ENCODE measurements around the gene ZNF385B.
A peak's percentile ranks its signal among the peaks of the same experiment; 100 is the strongest.

Gene ZNF385B

DNA sequence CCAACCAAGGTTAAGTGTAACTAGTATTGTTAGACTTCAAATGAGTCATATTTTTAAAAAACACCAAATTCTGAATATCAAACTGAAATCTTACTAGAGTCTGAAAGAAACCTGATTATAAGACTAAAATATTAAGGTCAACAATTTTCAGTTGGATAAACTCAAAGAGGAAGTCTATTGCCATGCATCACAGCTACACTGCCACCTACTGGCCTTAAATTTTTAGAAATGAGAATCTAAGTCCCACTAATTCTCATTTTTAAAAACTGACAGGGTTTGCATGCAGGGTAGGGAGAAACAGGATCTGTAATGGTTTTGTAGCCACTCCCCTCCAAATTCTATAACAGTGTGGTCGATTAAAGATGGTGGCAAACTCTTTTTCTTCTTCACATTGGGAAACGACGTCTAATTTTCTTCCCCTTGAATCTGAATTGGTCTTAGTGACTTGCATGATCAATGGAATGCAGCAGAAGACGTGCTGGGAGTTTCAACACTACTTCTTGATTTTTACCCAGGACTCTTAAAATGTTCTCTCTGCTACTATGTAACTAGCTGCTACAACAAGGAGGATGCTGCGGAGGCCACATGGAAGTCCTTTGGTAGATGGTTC is 420.7 kb downstream of the ZNF385B start:
- Histone ChIP-seq H3K36me3 (ENCODE audit: control insufficient read depth, insufficient read depth, low read length) (no peaks in the 10 kb centered on the region), H3K4me3 (ENCODE audit: low read depth, low read length) (no peak overlapping the region), H3K4me1 (ENCODE audit: control insufficient read depth, insufficient read depth, low read length) (peaks cover 40% of the 10 kb centered on the region), H3K9ac (ENCODE audit: low read depth, low read length) (no peak overlapping the region), H3K27me3 (ENCODE audit: control insufficient read depth, insufficient read depth, low read length) (no peaks in the 10 kb centered on the region), H3K9me3 (ENCODE audit: control insufficient read depth, insufficient read depth, low read length) (no peaks in the 10 kb centered on the region), H3K27ac (ENCODE audit: low read depth, low read length) (no peak overlapping the region)

DNA sequence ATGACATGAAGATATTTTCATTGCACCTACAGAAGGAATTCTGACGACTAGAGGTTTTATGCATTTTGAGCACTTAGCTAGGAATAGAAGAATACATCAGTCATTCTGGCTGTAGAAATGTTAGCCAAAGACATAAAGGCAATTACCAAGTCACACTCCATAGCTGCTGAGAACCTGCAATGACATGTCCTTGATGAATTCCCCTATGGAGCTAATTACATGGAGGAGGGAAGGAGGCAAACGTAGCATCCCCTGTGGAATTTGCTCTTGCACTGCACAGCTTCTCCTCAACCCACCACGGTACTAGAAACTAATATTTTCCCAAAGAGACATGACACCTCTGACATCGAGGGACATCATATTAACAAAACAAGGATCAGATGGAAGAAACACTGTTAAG is 422.8 kb downstream of the ZNF385B start:
- H3K36me3 ChIP-seq (ENCODE audit: control insufficient read depth, insufficient read depth, low read length): no peaks in the 10 kb centered on the region
- H3K4me3 ChIP-seq (ENCODE audit: low read depth, low read length): no peak overlapping the region
- no peak overlapping the region for H3K27ac ChIP-seq (ENCODE audit: low read depth, low read length)
- H3K9me3 ChIP-seq (ENCODE audit: control insufficient read depth, insufficient read depth, low read length): no peaks in the 10 kb centered on the region
- no peak overlapping the region for H3K9ac ChIP-seq (ENCODE audit: low read depth, low read length)
- H3K4me1 ChIP-seq (ENCODE audit: control insufficient read depth, insufficient read depth, low read length): peaks cover 37% of the 10 kb centered on the region
- no peaks in the 10 kb centered on the region for H3K27me3 ChIP-seq (ENCODE audit: control insufficient read depth, insufficient read depth, low read length)

DNA sequence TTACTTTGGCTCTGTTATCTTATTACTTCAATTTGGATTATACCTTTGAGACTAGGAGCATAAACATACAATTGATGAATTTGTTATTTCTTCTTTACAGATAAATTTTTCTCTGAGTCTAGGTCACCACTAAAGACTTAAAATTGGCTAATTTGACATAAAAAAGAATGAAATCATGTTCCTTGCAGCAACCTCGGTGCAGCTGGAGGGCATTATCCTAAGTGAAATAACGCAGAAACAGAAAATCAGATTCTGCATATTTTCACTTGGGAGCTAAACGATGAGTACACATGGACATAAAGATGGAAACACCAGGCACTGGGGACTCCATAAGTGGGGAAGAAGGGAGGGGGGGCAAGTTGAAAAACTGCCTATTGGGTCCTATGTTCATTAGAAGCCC is 424.0 kb downstream of the ZNF385B start:
- H3K9ac ChIP-seq (ENCODE audit: low read depth, low read length): no peak overlapping the region
- H3K27me3 ChIP-seq (ENCODE audit: control insufficient read depth, insufficient read depth, low read length): no peaks in the 10 kb centered on the region
- peaks cover 24% of the 10 kb centered on the region for H3K4me1 ChIP-seq (ENCODE audit: control insufficient read depth, insufficient read depth, low read length)
- H3K9me3 ChIP-seq (ENCODE audit: control insufficient read depth, insufficient read depth, low read length): no peaks in the 10 kb centered on the region
- H3K36me3 ChIP-seq (ENCODE audit: control insufficient read depth, insufficient read depth, low read length): no peaks in the 10 kb centered on the region
- no peak overlapping the region for H3K27ac ChIP-seq (ENCODE audit: low read depth, low read length)
- H3K4me3 ChIP-seq (ENCODE audit: low read depth, low read length): no peak overlapping the region

DNA sequence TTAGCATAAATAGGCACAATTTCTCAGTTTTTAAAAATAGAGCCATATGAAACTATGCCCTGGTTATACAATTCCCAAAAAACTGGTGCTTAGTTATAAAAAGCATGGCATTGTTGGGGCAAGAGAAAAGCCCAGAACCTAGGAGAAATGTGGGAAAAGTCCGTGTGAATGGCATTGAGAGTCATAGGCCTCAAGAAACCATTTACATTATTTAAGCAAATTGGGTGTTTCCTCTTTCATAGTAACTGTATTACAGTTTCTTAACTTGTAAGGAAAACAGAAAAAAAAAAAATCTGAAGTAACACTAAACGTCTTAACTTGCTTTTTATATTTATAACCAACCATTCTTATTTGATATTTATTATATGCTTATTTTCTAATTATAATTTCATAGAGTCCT is 425.8 kb downstream of the ZNF385B start:
- Histone ChIP-seq H3K9ac (ENCODE audit: low read depth, low read length) (no peak overlapping the region), H3K4me1 (ENCODE audit: control insufficient read depth, insufficient read depth, low read length) (peaks cover 20% of the 10 kb centered on the region), H3K9me3 (ENCODE audit: control insufficient read depth, insufficient read depth, low read length) (no peaks in the 10 kb centered on the region), H3K4me3 (ENCODE audit: low read depth, low read length) (no peak overlapping the region), H3K27ac (ENCODE audit: low read depth, low read length) (no peak overlapping the region), H3K27me3 (ENCODE audit: control insufficient read depth, insufficient read depth, low read length) (no peaks in the 10 kb centered on the region), H3K36me3 (ENCODE audit: control insufficient read depth, insufficient read depth, low read length) (no peaks in the 10 kb centered on the region)

DNA sequence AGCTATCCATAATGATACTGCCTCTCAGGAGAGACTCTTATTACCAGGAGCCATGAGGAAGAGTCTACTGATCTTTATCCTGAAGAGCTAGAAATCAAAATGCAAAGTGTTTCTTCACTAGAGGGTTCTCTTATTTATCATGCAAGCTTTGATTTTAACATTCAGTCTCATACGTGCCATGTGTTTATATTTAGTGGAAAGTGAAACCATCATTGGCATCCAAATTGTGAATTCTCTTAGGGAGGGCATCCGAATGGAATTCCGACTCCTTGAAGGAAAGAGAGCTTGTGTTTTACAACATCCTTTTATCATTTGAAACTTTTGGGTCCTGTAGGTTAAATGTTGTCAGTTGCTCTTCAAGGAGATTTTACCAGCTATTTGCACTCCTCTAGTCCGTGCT is 426.4 kb downstream of the ZNF385B start:
- no peak overlapping the region for H3K9ac ChIP-seq (ENCODE audit: low read depth, low read length)
- H3K27me3 ChIP-seq (ENCODE audit: control insufficient read depth, insufficient read depth, low read length): no peaks in the 10 kb centered on the region
- peaks cover 25% of the 10 kb centered on the region for H3K4me1 ChIP-seq (ENCODE audit: control insufficient read depth, insufficient read depth, low read length)
- H3K9me3 ChIP-seq (ENCODE audit: control insufficient read depth, insufficient read depth, low read length): no peaks in the 10 kb centered on the region
- no peak overlapping the region for H3K4me3 ChIP-seq (ENCODE audit: low read depth, low read length)
- H3K27ac ChIP-seq (ENCODE audit: low read depth, low read length): no peak overlapping the region
- H3K36me3 ChIP-seq (ENCODE audit: control insufficient read depth, insufficient read depth, low read length): no peaks in the 10 kb centered on the region

DNA sequence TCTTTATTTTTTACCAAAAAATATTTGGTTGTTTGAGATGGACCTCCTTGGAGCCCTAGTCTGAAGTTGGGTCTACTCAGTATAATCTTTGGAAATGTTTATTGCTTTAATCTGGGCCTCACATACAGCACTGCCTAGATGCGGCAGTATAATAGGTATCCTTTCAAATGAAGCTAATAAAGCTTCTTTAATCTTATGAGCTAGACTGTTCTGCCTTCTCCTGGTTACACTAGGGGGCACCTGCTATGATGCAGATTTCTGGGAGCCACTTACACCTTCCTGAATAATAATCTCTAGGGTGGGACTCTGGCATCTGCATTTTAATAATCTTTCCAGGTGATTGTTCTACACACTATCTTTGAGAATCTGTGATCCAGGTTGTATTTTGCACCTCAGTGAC is 427.1 kb downstream of the ZNF385B start:
- no peaks in the 10 kb centered on the region for H3K27me3 ChIP-seq (ENCODE audit: control insufficient read depth, insufficient read depth, low read length)
- H3K9me3 ChIP-seq (ENCODE audit: control insufficient read depth, insufficient read depth, low read length): no peaks in the 10 kb centered on the region
- H3K27ac ChIP-seq (ENCODE audit: low read depth, low read length): no peak overlapping the region
- no peak overlapping the region for H3K9ac ChIP-seq (ENCODE audit: low read depth, low read length)
- no peak overlapping the region for H3K4me3 ChIP-seq (ENCODE audit: low read depth, low read length)
- no peaks in the 10 kb centered on the region for H3K36me3 ChIP-seq (ENCODE audit: control insufficient read depth, insufficient read depth, low read length)
- H3K4me1 ChIP-seq (ENCODE audit: control insufficient read depth, insufficient read depth, low read length): peaks cover 30% of the 10 kb centered on the region

DNA sequence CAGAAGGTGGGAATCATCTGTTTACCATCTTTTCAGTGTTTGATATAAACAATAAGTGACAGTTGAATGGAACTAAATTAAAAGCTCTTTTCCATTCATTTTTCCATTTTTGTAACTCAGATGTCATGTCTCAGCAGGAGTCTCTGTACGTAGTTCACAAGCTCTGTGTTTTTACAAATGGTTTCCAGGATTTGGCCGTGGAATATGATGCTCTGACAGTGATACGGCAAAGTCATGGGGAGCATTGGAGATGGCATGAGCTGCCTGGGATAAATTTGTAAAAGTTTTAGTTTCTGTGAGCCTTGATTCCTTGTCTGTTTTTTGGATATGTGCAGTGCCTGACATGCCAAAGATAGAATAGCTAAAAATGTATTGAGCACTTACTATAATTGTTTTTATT is 428.7 kb downstream of the ZNF385B start:
- Histone ChIP-seq H3K9ac (ENCODE audit: low read depth, low read length) (no peak overlapping the region), H3K27me3 (ENCODE audit: control insufficient read depth, insufficient read depth, low read length) (no peaks in the 10 kb centered on the region), H3K27ac (ENCODE audit: low read depth, low read length) (no peak overlapping the region), H3K36me3 (ENCODE audit: control insufficient read depth, insufficient read depth, low read length) (no peaks in the 10 kb centered on the region), H3K9me3 (ENCODE audit: control insufficient read depth, insufficient read depth, low read length) (no peaks in the 10 kb centered on the region), H3K4me3 (ENCODE audit: low read depth, low read length) (no peak overlapping the region), H3K4me1 (ENCODE audit: control insufficient read depth, insufficient read depth, low read length) (peaks cover 46% of the 10 kb centered on the region)

DNA sequence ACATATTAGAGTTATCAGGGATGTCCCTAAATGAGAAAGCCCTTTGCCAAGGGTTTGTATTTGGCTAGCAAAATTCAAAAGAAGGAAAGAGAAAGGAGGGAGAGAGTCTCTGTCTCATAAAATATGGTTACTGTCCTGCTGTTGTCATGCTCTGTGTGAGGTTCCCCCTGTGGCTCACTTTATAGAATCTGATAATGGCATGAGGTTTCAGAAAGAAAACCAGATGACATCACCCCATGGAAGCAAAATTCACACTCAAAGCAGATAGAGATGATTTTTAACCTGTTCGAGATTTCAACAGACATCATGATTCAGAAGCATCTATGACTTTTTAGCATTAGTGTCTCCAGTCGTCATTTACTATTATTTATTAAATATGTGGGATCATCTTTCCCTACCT is 431.8 kb downstream of the ZNF385B start:
- Histone ChIP-seq H3K9ac (ENCODE audit: low read depth, low read length) (no peak overlapping the region), H3K27me3 (ENCODE audit: control insufficient read depth, insufficient read depth, low read length) (no peaks in the 10 kb centered on the region), H3K9me3 (ENCODE audit: control insufficient read depth, insufficient read depth, low read length) (no peaks in the 10 kb centered on the region), H3K36me3 (ENCODE audit: control insufficient read depth, insufficient read depth, low read length) (no peaks in the 10 kb centered on the region), H3K27ac (ENCODE audit: low read depth, low read length) (no peak overlapping the region), H3K4me3 (ENCODE audit: low read depth, low read length) (no peak overlapping the region), H3K4me1 (ENCODE audit: control insufficient read depth, insufficient read depth, low read length) (peaks cover 40% of the 10 kb centered on the region)

DNA sequence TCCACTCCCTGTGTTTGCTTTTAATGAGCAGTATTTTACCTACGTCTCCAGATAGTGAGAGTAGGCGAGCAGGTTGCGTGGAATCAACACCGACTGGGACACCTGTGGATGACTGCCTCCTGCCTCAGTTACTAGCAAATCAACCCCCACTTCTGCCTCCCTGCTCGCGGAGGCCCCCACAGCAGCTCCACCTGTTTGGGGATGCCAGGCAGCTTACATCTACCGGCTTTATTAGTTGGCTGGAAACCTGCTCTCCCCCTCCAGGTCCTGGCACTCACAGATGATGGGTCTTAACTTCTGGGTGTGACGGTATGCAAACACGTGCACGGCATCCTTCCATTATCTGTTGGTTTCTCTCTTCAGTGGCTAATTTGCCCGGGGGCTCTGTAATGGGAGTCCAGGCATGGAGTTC is 432.3 kb downstream of the ZNF385B start:
- H3K4me1 ChIP-seq (ENCODE audit: control insufficient read depth, insufficient read depth, low read length): peaks cover 36% of the 10 kb centered on the region
- H3K27me3 ChIP-seq (ENCODE audit: control insufficient read depth, insufficient read depth, low read length): no peaks in the 10 kb centered on the region
- no peaks in the 10 kb centered on the region for H3K36me3 ChIP-seq (ENCODE audit: control insufficient read depth, insufficient read depth, low read length)
- H3K4me3 ChIP-seq (ENCODE audit: low read depth, low read length): peak overlapping the region; percentile 47
- H3K9ac ChIP-seq (ENCODE audit: low read depth, low read length): peak overlapping the region; percentile 5; the same call in 1 of the 2 replicates
- H3K9me3 ChIP-seq (ENCODE audit: control insufficient read depth, insufficient read depth, low read length): no peaks in the 10 kb centered on the region
- H3K27ac ChIP-seq (ENCODE audit: low read depth, low read length): peak overlapping the region; percentile 53

DNA sequence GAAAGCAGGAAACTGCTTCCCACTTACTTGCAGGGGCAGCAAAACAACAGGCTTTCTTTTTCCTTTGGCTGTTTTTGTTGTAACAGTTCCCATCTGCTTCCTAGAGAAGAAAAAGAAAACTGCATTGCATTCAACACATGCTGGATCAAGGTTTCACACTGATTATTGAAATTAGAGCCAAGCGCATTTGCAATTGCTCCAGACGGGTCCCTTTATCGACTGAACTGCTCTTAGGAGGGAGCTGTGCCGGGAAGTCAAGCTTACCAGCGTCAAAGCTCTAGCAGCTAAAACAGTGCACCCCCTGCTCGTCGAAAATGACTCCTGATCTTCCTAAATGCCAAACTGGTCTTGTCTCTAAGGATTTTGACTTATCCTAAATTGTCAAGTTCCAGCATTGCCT is 432.8 kb downstream of the ZNF385B start:
- H3K27me3 ChIP-seq (ENCODE audit: control insufficient read depth, insufficient read depth, low read length): no peaks in the 10 kb centered on the region
- H3K27ac ChIP-seq (ENCODE audit: low read depth, low read length): peak overlapping the region; percentile 53
- H3K4me1 ChIP-seq (ENCODE audit: control insufficient read depth, insufficient read depth, low read length): peaks cover 36% of the 10 kb centered on the region
- peak overlapping the region; percentile 5; the same call in 1 of the 2 replicates for H3K9ac ChIP-seq (ENCODE audit: low read depth, low read length)
- no peaks in the 10 kb centered on the region for H3K36me3 ChIP-seq (ENCODE audit: control insufficient read depth, insufficient read depth, low read length)
- H3K9me3 ChIP-seq (ENCODE audit: control insufficient read depth, insufficient read depth, low read length): no peaks in the 10 kb centered on the region
- peak overlapping the region; percentile 47 for H3K4me3 ChIP-seq (ENCODE audit: low read depth, low read length)

DNA sequence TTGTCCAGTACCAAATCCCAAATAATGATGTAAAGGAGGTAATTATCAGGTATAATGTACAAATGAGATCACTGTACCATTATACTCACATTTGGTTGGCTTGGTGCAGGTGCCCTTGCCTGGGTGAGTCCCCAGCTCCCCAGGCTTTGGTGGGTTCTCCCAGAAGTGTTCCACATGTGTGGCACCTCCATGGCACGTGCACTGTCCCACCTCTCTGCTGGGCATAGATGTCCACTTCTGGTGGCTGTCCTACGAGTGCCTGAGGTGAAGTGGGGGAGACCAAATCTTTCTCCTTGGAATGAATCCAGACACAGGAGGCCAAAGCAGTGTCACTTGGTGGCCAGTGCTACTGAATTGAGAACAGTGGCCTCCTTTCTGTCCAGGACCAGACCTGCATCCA is 434.3 kb downstream of the ZNF385B start:
- Histone ChIP-seq H3K36me3 (ENCODE audit: control insufficient read depth, insufficient read depth, low read length) (no peaks in the 10 kb centered on the region), H3K4me1 (ENCODE audit: control insufficient read depth, insufficient read depth, low read length) (peaks cover 36% of the 10 kb centered on the region), H3K4me3 (ENCODE audit: low read depth, low read length) (no peak overlapping the region), H3K27me3 (ENCODE audit: control insufficient read depth, insufficient read depth, low read length) (no peaks in the 10 kb centered on the region), H3K27ac (ENCODE audit: low read depth, low read length) (no peak overlapping the region), H3K9ac (ENCODE audit: low read depth, low read length) (no peak overlapping the region), H3K9me3 (ENCODE audit: control insufficient read depth, insufficient read depth, low read length) (no peaks in the 10 kb centered on the region)

DNA sequence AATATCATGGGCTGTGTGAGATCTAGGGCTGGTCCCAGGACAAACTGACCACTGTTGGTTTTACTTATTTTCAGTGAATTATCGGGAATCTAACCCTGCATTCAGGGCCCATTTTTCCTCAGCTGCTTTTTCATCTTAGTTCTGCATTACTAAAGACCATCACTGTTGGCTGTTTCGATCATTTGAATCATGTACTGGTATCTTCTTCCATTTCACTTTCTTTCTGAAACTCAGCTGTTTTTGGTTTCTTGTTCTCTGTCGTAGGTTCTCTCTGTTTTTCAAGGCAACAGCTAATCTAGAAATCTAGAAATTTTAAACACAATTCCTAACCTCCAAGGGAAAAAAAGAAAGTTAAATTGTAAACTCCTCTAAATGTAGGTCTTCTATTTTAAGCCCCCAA is 436.8 kb downstream of the ZNF385B start:
- Histone ChIP-seq H3K27me3 (ENCODE audit: control insufficient read depth, insufficient read depth, low read length) (no peaks in the 10 kb centered on the region), H3K4me3 (ENCODE audit: low read depth, low read length) (no peak overlapping the region), H3K36me3 (ENCODE audit: control insufficient read depth, insufficient read depth, low read length) (no peaks in the 10 kb centered on the region), H3K27ac (ENCODE audit: low read depth, low read length) (no peak overlapping the region), H3K9ac (ENCODE audit: low read depth, low read length) (no peak overlapping the region), H3K4me1 (ENCODE audit: control insufficient read depth, insufficient read depth, low read length) (peaks cover 22% of the 10 kb centered on the region), H3K9me3 (ENCODE audit: control insufficient read depth, insufficient read depth, low read length) (no peaks in the 10 kb centered on the region)
